T-helper 1 cell treated with Interleukin-12 subunit alpha and Interleukin-12 subunit beta and Interleukin-4 antibody, amounts not matched to agents 30 ng/mL and 1 ng/mL, for 36 hours (primary cell): Measurements from ENCODE around the gene TKFC. TPM values are rescaled to one million over a fixed set of nuclear protein-coding genes. Genes with fewer than 3 reads are reported as not detected.

ENCODE experiments used
- total RNA-seq: library from RNA; stranded (reverse); gene quantifications from 2 replicates; pipeline ENCODE4 v1.2.3, GENCODE V29; 2022

Gene TKFC
- total RNA-seq, 1 donor from 2014 or later: 32.6 TPM

Other genes starting within 250 kb of the TKFC start
- 308 and 311 TPM in 2 replicates for gene CD5, start 230.7 kb upstream of the TKFC start, total RNA-seq
- 7.4 and 8.3 TPM in 2 replicates for gene VPS37C, start 171.8 kb upstream of the TKFC start, total RNA-seq
- gene PGA3, start 129.7 kb upstream of the TKFC start, total RNA-seq: not detected in 2 replicates
- gene PGA4, start 110.9 kb upstream of the TKFC start, total RNA-seq: not detected in 2 replicates
- gene PGA5, start 92.1 kb upstream of the TKFC start, total RNA-seq: not detected in 2 replicates
- gene VWCE, start 37.9 kb upstream of the TKFC start, total RNA-seq: 5.5 and 6.3 TPM in 2 replicates
- 225 and 243 TPM in 2 replicates for gene DDB1, start 123 bp upstream of the TKFC start, total RNA-seq
- gene CYB561A3, start 28.7 kb downstream of the TKFC start, total RNA-seq: 38.9 and 40.0 TPM in 2 replicates
- gene TMEM138, start 29.1 kb downstream of the TKFC start, total RNA-seq: 64.6 and 71.3 TPM in 2 replicates
- gene TMEM216, start 59.4 kb downstream of the TKFC start, total RNA-seq: 11.0 and 12.9 TPM in 2 replicates
- gene CPSF7, start 96.7 kb downstream of the TKFC start, total RNA-seq: 115 and 119 TPM in 2 replicates
- gene SDHAF2, start 96.9 kb downstream of the TKFC start, total RNA-seq: 52.9 and 53.0 TPM in 2 replicates
- not detected in 2 replicates for gene LRRC10B, start 175.5 kb downstream of the TKFC start, total RNA-seq
- gene SYT7, start 247.8 kb downstream of the TKFC start, total RNA-seq: not detected in 2 replicates